AG10803 (cell line): ENCODE results near the gene FREM1.

Experiments used
- DNase-seq: peaks from one replicate; pipeline ENCODE4 v3.0.0; 2010; ENCODE audit warnings: low read depth
- H3K4me3 ChIP-seq: 2 replicates; pipeline ENCODE4 v1.5.1; 2011; ENCODE audit warnings: mild to moderate bottlenecking, low read length, control low read depth
- TF ChIP-seq, protein P1 (sequence below): conservative IDR thresholded peaks from 2 replicates; pipeline ENCODE4 v1.5.1; 2011; ENCODE audit warnings: mild to moderate bottlenecking, low read length, control low read depth, inconsistent platforms

FREM1 gene

GRCh38 chr9:14909601-14909960 lies 647 bp downstream of the FREM1 start:
- no peak overlapping the region for H3K4me3 ChIP-seq

DNA sequence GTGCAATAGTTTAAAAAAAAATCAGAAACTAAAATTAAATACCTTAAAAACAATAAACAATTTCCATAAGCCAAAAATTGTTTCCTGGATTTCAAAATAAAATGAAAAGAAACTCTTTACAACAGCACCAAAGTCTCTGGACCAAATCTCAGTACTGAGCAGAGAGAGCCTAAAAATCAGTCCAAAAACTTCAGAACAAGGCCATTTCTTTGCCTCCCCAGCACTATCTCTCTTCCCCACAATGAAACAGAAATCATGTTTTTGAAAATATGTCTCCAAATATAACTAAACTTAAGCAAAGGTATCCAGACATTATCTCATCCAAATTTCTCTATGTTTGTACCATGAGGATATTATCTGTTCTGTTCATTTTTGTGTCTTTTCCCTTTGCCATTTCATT lies 1.0 kb downstream of the FREM1 start:
- H3K4me3 ChIP-seq = no peak overlapping the region
- DNase-seq = no peak
- TF ChIP-seq, protein P1, sequence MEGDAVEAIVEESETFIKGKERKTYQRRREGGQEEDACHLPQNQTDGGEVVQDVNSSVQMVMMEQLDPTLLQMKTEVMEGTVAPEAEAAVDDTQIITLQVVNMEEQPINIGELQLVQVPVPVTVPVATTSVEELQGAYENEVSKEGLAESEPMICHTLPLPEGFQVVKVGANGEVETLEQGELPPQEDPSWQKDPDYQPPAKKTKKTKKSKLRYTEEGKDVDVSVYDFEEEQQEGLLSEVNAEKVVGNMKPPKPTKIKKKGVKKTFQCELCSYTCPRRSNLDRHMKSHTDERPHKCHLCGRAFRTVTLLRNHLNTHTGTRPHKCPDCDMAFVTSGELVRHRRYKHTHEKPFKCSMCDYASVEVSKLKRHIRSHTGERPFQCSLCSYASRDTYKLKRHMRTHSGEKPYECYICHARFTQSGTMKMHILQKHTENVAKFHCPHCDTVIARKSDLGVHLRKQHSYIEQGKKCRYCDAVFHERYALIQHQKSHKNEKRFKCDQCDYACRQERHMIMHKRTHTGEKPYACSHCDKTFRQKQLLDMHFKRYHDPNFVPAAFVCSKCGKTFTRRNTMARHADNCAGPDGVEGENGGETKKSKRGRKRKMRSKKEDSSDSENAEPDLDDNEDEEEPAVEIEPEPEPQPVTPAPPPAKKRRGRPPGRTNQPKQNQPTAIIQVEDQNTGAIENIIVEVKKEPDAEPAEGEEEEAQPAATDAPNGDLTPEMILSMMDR = no peak

More at GRCh38 chr9:14909601-14909960, 647 bp downstream of the FREM1 start:
- no peak for DNase-seq
- TF ChIP-seq, protein P1 = no peak

DNA sequence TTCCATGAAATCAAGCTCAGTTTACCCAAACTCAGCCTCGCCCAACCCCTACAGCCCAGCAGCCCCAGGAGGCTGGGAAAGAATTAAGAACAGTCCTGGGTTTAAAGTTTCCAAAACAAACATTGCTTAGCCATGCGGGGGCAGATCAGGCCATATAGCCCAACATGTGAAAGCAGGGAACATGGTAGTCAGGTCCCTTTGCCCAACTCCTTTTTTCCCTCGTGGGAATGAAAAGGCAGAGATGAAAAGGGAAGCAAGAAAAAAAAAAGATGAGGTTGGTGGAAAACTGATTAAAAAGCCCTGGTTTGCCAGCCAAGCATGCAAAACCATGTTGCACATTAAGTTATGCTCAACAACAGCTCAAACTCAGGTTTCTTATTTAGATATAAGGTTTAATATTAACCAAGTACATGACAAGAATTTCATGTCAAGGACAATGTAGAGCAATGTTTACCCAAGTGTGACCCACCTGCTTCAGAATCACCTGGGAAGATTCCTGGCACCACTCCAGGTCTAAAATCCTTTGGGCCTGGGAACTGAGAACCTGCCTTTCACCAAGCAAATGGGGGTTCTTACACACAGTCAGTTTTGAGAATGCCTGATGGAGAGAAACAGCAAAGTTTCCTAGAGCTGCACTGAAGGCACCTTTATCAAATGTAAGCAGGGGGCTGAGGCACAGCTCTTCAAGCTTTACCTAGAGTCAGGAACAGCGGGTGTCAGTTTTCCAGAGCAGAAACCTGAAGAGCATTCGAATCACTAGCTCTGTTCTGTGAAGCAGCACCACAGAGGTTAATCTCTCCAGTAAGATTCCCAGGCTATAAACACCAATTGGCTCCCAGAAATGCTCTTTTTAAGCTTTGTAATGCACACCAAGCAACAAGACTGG lies 1.7 kb downstream of the FREM1 start:
- TF ChIP-seq, protein P1 = no peak
- DNase-seq = no peak
- H3K4me3 ChIP-seq = no peak overlapping the region

DNA sequence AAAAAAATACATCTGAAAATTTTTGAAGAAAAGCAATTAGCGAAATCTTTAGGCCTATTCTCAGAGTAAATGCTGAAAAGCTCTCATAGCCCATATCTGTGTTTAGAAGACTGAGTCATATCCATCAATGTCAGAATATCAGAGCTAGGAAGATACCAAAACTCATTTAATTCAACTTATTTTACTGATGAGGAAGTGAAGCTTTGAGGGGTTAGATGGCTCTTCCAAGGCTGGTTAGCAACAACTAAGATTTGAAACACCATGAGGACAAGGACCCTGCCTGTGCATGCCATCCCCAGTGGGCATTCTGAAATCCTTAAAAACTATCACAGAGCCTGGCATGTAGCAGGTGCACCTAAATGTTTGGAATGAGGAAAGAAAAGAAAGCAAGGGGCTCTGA lies 2.5 kb downstream of the FREM1 start:
- TF ChIP-seq, protein P1 = no peak
- no peak overlapping the region for H3K4me3 ChIP-seq
- no peak for DNase-seq

GRCh38 chr9:14907360-14907685 lies 2.9 kb downstream of the FREM1 start:
- no peak for DNase-seq
- TF ChIP-seq, protein P1 = no peak
- H3K4me3 ChIP-seq = no peak overlapping the region

GRCh38 chr9:14906644-14907359 lies 3.4 kb downstream of the FREM1 start:
- TF ChIP-seq, protein P1 = no peak
- no peak overlapping the region for H3K4me3 ChIP-seq
- no peak for DNase-seq

- H3K4me3 ChIP-seq = no peak overlapping the region
- TF ChIP-seq, protein P1 = no peak
- no peak for DNase-seq
Measured at GRCh38 chr9:14906000-14906399, 4.2 kb downstream of the FREM1 start.
